K562 (cell line): ENCODE results near the gene PPP1R12C. TPM values are rescaled to one million over a fixed set of nuclear protein-coding genes. Genes with fewer than 3 reads are reported as not detected.

Experiments
- ARID2 ChIP-seq: fragments of 450-650 bp; IDR thresholded peaks from 2 replicates; pipeline ENCODE4 v1.6.1; 2017; ENCODE audit warnings: antibody characterized with exemption, mild to moderate bottlenecking
- EGR1 ChIP-seq: fragments of 450-650 bp; conservative IDR thresholded peaks from 2 replicates; pipeline ENCODE4 v1.6.1; 2017; ENCODE audit warnings: mild to moderate bottlenecking
- FOXJ3 ChIP-seq: sonication (generic); formaldehyde crosslinking; IDR thresholded peaks from 2 replicates; pipeline ENCODE4 v1.4.0; 2020; ENCODE audit warnings: mild to moderate bottlenecking, missing genetic modification reagents
- GABPB2 ChIP-seq: fragments of 250-450 bp; sonication (Bioruptor Pico); conservative IDR thresholded peaks from 2 replicates; pipeline ENCODE4 v1.5.1; 2021; ENCODE audit warnings: mild to moderate bottlenecking
- HMGN3 ChIP-seq: IDR thresholded peaks from 2 replicates; pipeline ENCODE4 v1.6.1; 2011; ENCODE audit warnings: borderline replicate concordance, low read depth, mild to moderate bottlenecking, mixed read lengths, low read length; ENCODE audit not compliant: insufficient read length; ENCODE audit errors: extremely low read depth
- HNRNPH1 ChIP-seq: fragments of 200-400 bp; formaldehyde crosslinking; optimal IDR thresholded peaks from 2 replicates; pipeline ENCODE3; 2017; ENCODE audit warnings: low read depth, mild to moderate bottlenecking, low read length, moderate library complexity
- HSF4 ChIP-seq: fragments of 250-450 bp; sonication (Bioruptor Pico); IDR thresholded peaks from 2 replicates; pipeline ENCODE4 v2.1.2; 2022; ENCODE audit warnings: mild to moderate bottlenecking, moderate library complexity, borderline replicate concordance
- KLF10 ChIP-seq: fragments of 250-450 bp; sonication (Bioruptor Pico); IDR thresholded peaks from 2 replicates; pipeline ENCODE4 v1.6.1; 2021; ENCODE audit warnings: matching md5 sums
- MCM7 ChIP-seq, 2 experiments: fragments of 450-650 bp; IDR thresholded peaks; 2 replicates each; pipeline ENCODE4 v1.6.1; 2016 to 2018
- NFE2 ChIP-seq: IDR thresholded peaks from 2 replicates; pipeline ENCODE4 v1.6.1; 2014; ENCODE audit warnings: antibody characterized with exemption, low read depth
- NFXL1 ChIP-seq: fragments of 450-650 bp; formaldehyde crosslinking; IDR thresholded peaks from 2 replicates; pipeline ENCODE4 v1.4.0; 2021; ENCODE audit warnings: mild to moderate bottlenecking
- PCBP1 ChIP-seq: fragments of 200-400 bp; formaldehyde crosslinking; IDR thresholded peaks from 2 replicates; pipeline ENCODE4 v1.6.1; 2018; ENCODE audit warnings: mild to moderate bottlenecking, low read depth, low read length; ENCODE audit not compliant: poor library complexity, severe bottlenecking
- POLR2A ChIP-seq: fragments of 450-650 bp; conservative IDR thresholded peaks from 2 replicates; pipeline ENCODE4 v1.6.1; 2016
- RBM14 ChIP-seq: fragments of 200-400 bp; formaldehyde crosslinking; IDR thresholded peaks from 2 replicates; pipeline ENCODE4 v1.6.1; 2018; ENCODE audit warnings: low read depth, mild to moderate bottlenecking, low read length, moderate library complexity, borderline replicate concordance; ENCODE audit not compliant: insufficient read depth
- RBM25 ChIP-seq: fragments of 200-400 bp; formaldehyde crosslinking; IDR thresholded peaks from 2 replicates; pipeline ENCODE4 v1.6.1; 2018; ENCODE audit warnings: low read length, low read depth, moderate library complexity; ENCODE audit not compliant: severe bottlenecking
- RBM34 ChIP-seq: fragments of 200-400 bp; formaldehyde crosslinking; IDR thresholded peaks from 2 replicates; pipeline ENCODE4 v1.6.1; 2018; ENCODE audit warnings: low read length, borderline replicate concordance; ENCODE audit not compliant: insufficient read depth
- RBM39 ChIP-seq: fragments of 200-400 bp; formaldehyde crosslinking; optimal IDR thresholded peaks from 2 replicates; pipeline ENCODE3; 2018; ENCODE audit warnings: low read depth, low read length
- SMAD4 ChIP-seq: fragments of 250-450 bp; sonication (Bioruptor Pico); conservative IDR thresholded peaks from 2 replicates; pipeline ENCODE4 v1.8.0; 2021; ENCODE audit warnings: inconsistent platforms, mild to moderate bottlenecking, moderate library complexity
- SMARCC2 ChIP-seq: fragments of 450-650 bp; IDR thresholded peaks from 2 replicates; pipeline ENCODE4 v1.6.1; 2017; ENCODE audit warnings: antibody characterized with exemption, moderate library complexity, mild to moderate bottlenecking, low read depth
- SPI1 ChIP-seq: IDR thresholded peaks from 2 replicates; pipeline ENCODE4 v1.6.1; 2011; ENCODE audit warnings: low read depth, low read length, control low read depth, borderline replicate concordance
- SRSF9 ChIP-seq: fragments of 200-400 bp; formaldehyde crosslinking; IDR thresholded peaks from 2 replicates; pipeline ENCODE4 v1.6.1; 2017; ENCODE audit warnings: low read depth, low read length, borderline replicate concordance
- ZBTB26 ChIP-seq: fragments of 450-650 bp; formaldehyde crosslinking; IDR thresholded peaks from 2 replicates; pipeline ENCODE4 v1.4.0; 2022; ENCODE audit warnings: missing genetic modification characterization
- ZNF174 ChIP-seq: fragments of 250-450 bp; sonication (Bioruptor Pico); IDR thresholded peaks from 2 replicates; pipeline ENCODE4 v1.4.0; 2020; ENCODE audit warnings: mild to moderate bottlenecking
- ZNF212 ChIP-seq: fragments of 450-650 bp; formaldehyde crosslinking; IDR thresholded peaks from 2 replicates; pipeline ENCODE4 v1.4.0; 2020; ENCODE audit warnings: mild to moderate bottlenecking
- ZNF24 ChIP-seq: fragments of 450-650 bp; IDR thresholded peaks from 2 replicates; pipeline ENCODE4 v1.6.1; 2016
- ZNF668 ChIP-seq: fragments of 250-450 bp; sonication (Bioruptor Pico); IDR thresholded peaks from 2 replicates; pipeline ENCODE4 v1.8.0; 2022; ENCODE audit warnings: mild to moderate bottlenecking, inconsistent platforms
- ZNF717 ChIP-seq: fragments of 250-450 bp; sonication (Bioruptor Pico); IDR thresholded peaks from 2 replicates; pipeline ENCODE4 v1.5.0; 2021
- polyA plus RNA-seq, 8 experiments: library from polyadenylated mRNA; depleted of rRNA in 4 of 8; stranded (reverse) in 5 of 8; unstranded in 3 of 8; fragments of >200 nt; fragmentation: Nextera tagmentation in 2 of 8; fragmentation: Illumina TruSeq in 1 of 8; extraction: Ambion mirVana in 2 of 8; extraction: Trizol in 1 of 8; gene quantifications; 2 replicates each; pipeline versions ENCODE4 v1.2.1 to v1.2.3, GENCODE V29; 2011 to 2014; ENCODE audit warnings: inconsistent platforms in 1 of 8, missing spikeins in 1 of 8
- total RNA-seq, 7 experiments: library from RNA; depleted of rRNA in 6 of 7; stranded (reverse); fragments of >200 nt in 6 of 7; fragmentation: Illumina TruSeq in 2 of 7; extraction: Trizol in 2 of 7; gene quantifications; 2 replicates each; pipeline versions ENCODE4 v1.2.1 to v1.2.3, GENCODE V29; 2011 to 2021; ENCODE audit warnings: low replicate concordance in 1 of 7
- TF ChIP-seq, protein P1 (sequence below): fragments of 450-650 bp; IDR thresholded peaks from 2 replicates; pipeline ENCODE4 v1.6.1; 2016; ENCODE audit warnings: low read depth, mild to moderate bottlenecking, moderate library complexity
- TF ChIP-seq, protein P2 (sequence below): fragments of 250-450 bp; sonication (Bioruptor Pico); IDR thresholded peaks from 2 replicates; pipeline ENCODE4 v1.8.0; 2021; ENCODE audit warnings: mild to moderate bottlenecking, moderate library complexity

Gene PPP1R12C
- total and polyA plus RNA-seq, 9 of the 15 experiments (the other 6 are each of a cell fraction or from before 2014, with no cell fraction given): 1.8 to 136 (median 33.7) TPM

DNA sequence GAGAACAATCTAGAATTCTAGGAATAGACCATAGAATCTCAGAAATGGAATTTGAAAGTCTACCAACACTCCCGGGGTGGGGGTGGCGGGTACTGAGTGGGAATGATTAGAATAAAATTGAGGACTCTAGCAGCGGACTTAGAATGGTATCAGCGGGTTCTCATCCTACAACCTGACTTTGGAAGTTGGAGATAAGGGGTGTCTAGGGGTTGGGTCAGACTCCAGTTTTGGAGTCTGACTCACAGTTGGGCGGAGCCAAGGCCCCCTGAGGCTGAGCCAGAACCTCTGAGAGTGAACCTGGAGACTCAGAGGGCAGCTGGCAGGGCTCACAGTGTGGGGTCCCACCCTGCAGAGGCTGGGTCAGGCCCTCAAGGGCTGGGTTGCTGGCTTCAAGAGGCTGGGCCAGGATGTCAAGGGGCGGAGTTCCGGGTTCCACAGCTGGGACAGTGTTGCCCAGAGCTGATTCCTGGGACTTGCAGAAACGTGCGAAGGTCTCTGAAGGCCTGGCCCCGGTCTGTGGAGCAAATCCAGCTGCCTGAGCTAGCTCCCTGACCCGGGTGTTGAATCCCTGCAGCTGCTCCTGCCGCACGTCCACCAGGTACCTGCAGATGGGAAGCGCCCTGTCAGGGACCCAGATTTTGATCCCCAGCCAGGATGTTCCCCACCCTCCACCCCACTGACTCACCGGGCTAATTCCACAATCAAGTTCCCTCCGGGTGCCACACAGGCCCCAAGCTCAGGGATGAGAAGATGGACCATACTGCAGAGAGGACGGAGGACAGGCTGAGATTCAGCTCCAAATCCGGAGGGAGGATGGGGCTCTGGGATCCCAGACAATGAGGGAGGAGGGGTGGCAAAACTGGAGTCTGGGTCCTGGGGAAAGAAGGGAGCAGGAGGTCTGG is 41.7 kb upstream of the PPP1R12C start (continued):
- TF ChIP-seq RBM34: no peak
- no peak for TF ChIP-seq GABPB2 (CRISPR knock-in tag)
- TF ChIP-seq NFXL1 (CRISPR knock-in tag): no peak
- TF ChIP-seq NFE2: no peak; the same call in 1 of the 2 replicates
- TF ChIP-seq ZNF212 (CRISPR knock-in tag): no peak
- TF ChIP-seq HNRNPH1: no peak
- TF ChIP-seq, protein P1, sequence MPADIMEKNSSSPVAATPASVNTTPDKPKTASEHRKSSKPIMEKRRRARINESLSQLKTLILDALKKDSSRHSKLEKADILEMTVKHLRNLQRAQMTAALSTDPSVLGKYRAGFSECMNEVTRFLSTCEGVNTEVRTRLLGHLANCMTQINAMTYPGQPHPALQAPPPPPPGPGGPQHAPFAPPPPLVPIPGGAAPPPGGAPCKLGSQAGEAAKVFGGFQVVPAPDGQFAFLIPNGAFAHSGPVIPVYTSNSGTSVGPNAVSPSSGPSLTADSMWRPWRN: no peak
- TF ChIP-seq ARID2: no peak
- TF ChIP-seq RBM39: no peak
- TF ChIP-seq ZNF668 (CRISPR knock-in tag): no peak
- no peak for TF ChIP-seq SRSF9
- no peak for TF ChIP-seq FOXJ3 (CRISPR knock-in tag)
- no peak for TF ChIP-seq ZNF174 (CRISPR knock-in tag)
- TF ChIP-seq SPI1: no peak
- TF ChIP-seq ZBTB26 (CRISPR knock-in tag): no peak
- no peak for TF ChIP-seq MCM7 (IDR thresholded peaks at IDR 0.05)
- 0 out of 2 replicates have a peak, but pooled peaks have one; percentile 15 for TF ChIP-seq EGR1
- TF ChIP-seq HSF4: no peak
- TF ChIP-seq HMGN3: peak; percentile 30
- TF ChIP-seq RBM14: no peak
- TF ChIP-seq ZNF24: no peak
- TF ChIP-seq ZNF717 (CRISPR knock-in tag): no peak
- peak; percentile 93 for TF ChIP-seq SMAD4
- TF ChIP-seq SMARCC2: peak; percentile 68; the same call in 1 of the 2 replicates
- TF ChIP-seq POLR2A: peak; percentile 61
- TF ChIP-seq, protein P2, sequence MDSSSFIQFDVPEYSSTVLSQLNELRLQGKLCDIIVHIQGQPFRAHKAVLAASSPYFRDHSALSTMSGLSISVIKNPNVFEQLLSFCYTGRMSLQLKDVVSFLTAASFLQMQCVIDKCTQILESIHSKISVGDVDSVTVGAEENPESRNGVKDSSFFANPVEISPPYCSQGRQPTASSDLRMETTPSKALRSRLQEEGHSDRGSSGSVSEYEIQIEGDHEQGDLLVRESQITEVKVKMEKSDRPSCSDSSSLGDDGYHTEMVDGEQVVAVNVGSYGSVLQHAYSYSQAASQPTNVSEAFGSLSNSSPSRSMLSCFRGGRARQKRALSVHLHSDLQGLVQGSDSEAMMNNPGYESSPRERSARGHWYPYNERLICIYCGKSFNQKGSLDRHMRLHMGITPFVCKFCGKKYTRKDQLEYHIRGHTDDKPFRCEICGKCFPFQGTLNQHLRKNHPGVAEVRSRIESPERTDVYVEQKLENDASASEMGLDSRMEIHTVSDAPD: no peak
- no peak for TF ChIP-seq RBM25
- TF ChIP-seq KLF10 (CRISPR knock-in tag): no peak
- TF ChIP-seq PCBP1: no peak
